Thyroid gland (tissue), 4 donors: Measurements from ENCODE around the gene MLXIPL. TPM values are rescaled to one million over a fixed set of nuclear protein-coding genes. Genes with fewer than 3 reads are reported as not detected.

ENCODE experiments used
- DNase-seq, 2 donors: peaks; one replicate each; pipeline ENCODE4 v3.0.0-alpha.2; 2019
- H3K27ac ChIP-seq, 3 donors: fragments of 200-600 bp; sonication (generic); 1 replicate in 2 of 3; 2 replicates in 1 of 3; pipeline ENCODE4 v1.5.1; 2016 to 2019; ENCODE audit warnings: mild to moderate bottlenecking in 1 of 3, moderate library complexity in 1 of 3
- H3K27me3 ChIP-seq: fragments of 200-600 bp; sonication (generic); one replicate; pipeline ENCODE4 v1.5.1; 2019
- H3K36me3 ChIP-seq, 2 donors: fragments of 200-600 bp; sonication (generic); one replicate each; pipeline ENCODE4 v1.5.1; 2016 to 2019
- H3K4me1 ChIP-seq, 2 donors: fragments of 200-600 bp; sonication (generic); one replicate each; pipeline ENCODE4 v1.5.1; 2017 to 2019
- H3K4me3 ChIP-seq, 3 donors: fragments of 200-600 bp; sonication (generic); replicated peaks in 1 of 3; 1 replicate in 2 of 3; 2 replicates in 1 of 3; pipeline ENCODE4 v1.5.1; 2016; ENCODE audit warnings: mild to moderate bottlenecking in 1 of 3
- H3K9me3 ChIP-seq: fragments of 200-600 bp; sonication (generic); one replicate; pipeline ENCODE4 v1.5.1; 2017
- CTCF ChIP-seq, 6 experiments: fragments of 200-600 bp in 3 of 6; fragments of 450-650 bp in 3 of 6; sonication (generic) in 3 of 6; IDR thresholded peaks; one replicate each; pipeline ENCODE4 v1.5.1; 2016 to 2019; ENCODE audit warnings: antibody characterized with exemption in 6 of 6, mild to moderate bottlenecking in 2 of 6, inconsistent platforms in 1 of 6, moderate library complexity in 1 of 6
- POLR2A ChIP-seq, 2 donors: fragments of 450-650 bp; IDR thresholded peaks; one replicate each; pipeline ENCODE4 v1.6.1; 2017; ENCODE audit warnings: antibody characterized with exemption in 2 of 2, mild to moderate bottlenecking in 2 of 2, moderate library complexity in 1 of 2
- WGBS, 2 donors: methylation state at CpG; one replicate each; pipeline ENCODE4 v1.1.5; 2017; 5-methylcytosine and 5-hydroxymethylcytosine counted together
- intact Hi-C: fragments of 100-400 bp; cut with DNase I; formaldehyde crosslinking; loops from one replicate; pipeline ENCODE4 v1.15.1; 2023
- total RNA-seq, 4 donors: library from RNA; depleted of rRNA; stranded (reverse); fragments of >200 nt; gene quantifications; one replicate each; pipeline ENCODE4 v1.2.3, GENCODE V29; 2016

The MLXIPL gene
- total RNA-seq, 4 donors from 2014 or later, result 3.7 to 39.5 (median 8.7) TPM

DNA sequence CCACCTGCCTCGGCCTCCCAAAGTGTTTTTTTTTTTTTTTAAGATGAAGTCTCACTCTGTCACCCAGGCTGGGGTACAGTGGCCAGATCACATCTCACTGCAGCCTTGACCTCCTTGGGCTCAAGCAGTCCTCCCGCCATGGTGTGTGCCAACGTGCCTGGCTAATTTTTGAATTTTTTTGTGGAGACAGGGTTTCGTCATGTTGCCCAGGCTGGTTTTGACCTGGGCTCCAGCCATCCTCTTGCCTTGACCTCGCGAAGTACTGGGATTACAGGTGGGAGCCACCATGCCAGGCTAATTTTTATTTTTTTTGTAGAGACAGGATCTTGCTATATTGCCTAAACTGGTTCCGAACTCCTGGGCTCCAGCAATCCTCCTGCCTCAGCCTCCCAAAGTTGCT lies 9.0 kb upstream of the MLXIPL start:
- Histone ChIP-seq H3K9me3 (no peaks in the 10 kb centered on the region), H3K4me3 (no peak overlapping the region), H3K27ac (no peak overlapping the region), H3K4me1 (no peaks in the 10 kb centered on the region), H3K36me3 (no peaks in the 10 kb centered on the region), H3K27me3 (no peaks in the 10 kb centered on the region)
- WGBS, 2 donors, result 84 to 86% methylated on average over 7 of the region's 7 CpGs
- intact Hi-C loops, result no loop called here
- no peak for TF ChIP-seq POLR2A (IDR thresholded peaks at IDR 0.05)
- no peak for DNase-seq

GRCh38 chr7:73631558-73631957 lies 7.2 kb upstream of the MLXIPL start:
- Histone ChIP-seq H3K4me3 (no peak overlapping the region), H3K27ac (no peak overlapping the region), H3K4me1 (no peaks in the 10 kb centered on the region), H3K9me3 (no peaks in the 10 kb centered on the region), H3K27me3 (no peaks in the 10 kb centered on the region), H3K36me3 (no peaks in the 10 kb centered on the region)
- TF ChIP-seq POLR2A (IDR thresholded peaks at IDR 0.05) (no peak), CTCF (IDR thresholded peaks at IDR 0.05) (no peak)
- intact Hi-C loops, result no loop called here
- no peak for DNase-seq
- 32 to 38% methylated on average over 1 of the region's 1 CpG for WGBS, 2 donors

DNA sequence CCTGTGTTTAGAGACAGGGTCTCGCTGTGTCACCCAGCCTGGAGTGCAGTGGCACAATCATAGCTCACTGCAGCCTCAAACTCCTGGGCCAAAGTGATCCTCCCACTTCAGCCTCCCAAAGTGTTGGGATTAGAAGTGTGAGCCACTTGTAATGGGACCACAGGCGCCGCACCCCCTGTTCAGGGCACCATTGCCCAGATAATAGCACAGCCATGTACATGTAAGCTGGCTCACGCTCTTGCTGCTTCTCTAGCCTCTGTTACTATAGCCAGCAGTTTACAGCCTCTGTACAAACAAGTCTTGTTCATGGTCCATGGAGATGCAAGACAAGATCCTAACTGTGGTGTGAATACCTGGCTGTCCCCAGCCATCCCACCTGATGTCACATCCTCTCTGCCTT lies 4.2 kb upstream of the MLXIPL start:
- Histone ChIP-seq H3K9me3 (no peaks in the 10 kb centered on the region), H3K36me3 (no peaks in the 10 kb centered on the region), H3K4me1 (peaks cover 11 to 12% of the 10 kb centered on the region in 2 donors), H3K27me3 (no peaks in the 10 kb centered on the region), H3K27ac (no peak overlapping the region), H3K4me3 (no peak overlapping the region)
- TF ChIP-seq POLR2A (IDR thresholded peaks at IDR 0.05) (no peak), CTCF (IDR thresholded peaks at IDR 0.05) (no peak)
- no peak for DNase-seq
- intact Hi-C loops, result no loop called here
- 80 to 88% methylated on average over 3 to 4 of the region's 4 CpGs for WGBS, 2 donors

DNA sequence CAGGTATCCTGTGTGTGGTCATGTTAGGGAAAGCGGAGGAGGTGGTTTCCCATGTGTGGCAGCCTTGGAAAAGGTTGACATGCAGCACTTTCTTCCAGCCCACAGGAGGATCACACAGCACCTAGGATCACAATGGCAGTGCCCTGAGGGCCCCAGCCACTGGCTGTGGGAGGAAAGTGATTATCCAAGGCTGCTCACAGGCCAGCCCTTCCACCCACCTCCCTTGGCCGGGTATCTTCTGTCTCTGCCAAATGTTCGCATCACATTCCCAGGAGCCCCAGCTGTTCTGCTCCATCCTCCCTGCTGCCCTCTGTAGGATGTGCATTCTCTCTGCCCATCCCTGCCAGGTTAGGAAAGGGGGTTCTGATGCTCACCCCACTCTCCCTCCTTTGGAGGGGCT lies 2.5 kb upstream of the MLXIPL start:
- Histone ChIP-seq H3K36me3 (no peaks in the 10 kb centered on the region), H3K27me3 (no peaks in the 10 kb centered on the region), H3K4me3 (no peak overlapping the region), H3K9me3 (no peaks in the 10 kb centered on the region), H3K27ac (no peak overlapping the region), H3K4me1 (peaks cover 15 to 22% of the 10 kb centered on the region in 2 donors)
- TF ChIP-seq CTCF (IDR thresholded peaks at IDR 0.05) (no peak), POLR2A (IDR thresholded peaks at IDR 0.05) (no peak)
- intact Hi-C loops, result no loop called here
- no peak for DNase-seq
- 36 to 52% methylated on average over 3 of the region's 3 CpGs for WGBS, 2 donors

- H3K36me3 ChIP-seq, result no peaks in the 10 kb centered on the region
- no peak overlapping the region for H3K4me3 ChIP-seq
- no peaks in the 10 kb centered on the region for H3K27me3 ChIP-seq
- no peaks in the 10 kb centered on the region for H3K9me3 ChIP-seq
- no peak overlapping the region for H3K27ac ChIP-seq
- DNase-seq, result no peak
- H3K4me1 ChIP-seq, result peaks cover 15 to 22% of the 10 kb centered on the region in 2 donors
- 91 to 95% methylated on average over 10 to 11 of the region's 11 CpGs for WGBS, 2 donors
- intact Hi-C loops, result no loop called here
- TF ChIP-seq POLR2A (IDR thresholded peaks at IDR 0.05), result no peak
- TF ChIP-seq CTCF (IDR thresholded peaks at IDR 0.05), result no peak
These were observed 954 bp upstream of the MLXIPL start for GRCh38 chr7:73625276-73625675.

GRCh38 chr7:73624669-73625001 lies 313 bp upstream of the MLXIPL start:
- peaks cover 15 to 22% of the 10 kb centered on the region in 2 donors for H3K4me1 ChIP-seq
- H3K4me3 ChIP-seq, result peak overlapping the region in 1 of 3 donors; percentile 48
- 38 to 45% methylated on average over 9 of the region's 9 CpGs for WGBS, 2 donors
- TF ChIP-seq POLR2A (IDR thresholded peaks at IDR 0.05), result no peak
- TF ChIP-seq CTCF (IDR thresholded peaks at IDR 0.05), result no peak
- intact Hi-C loops, result no loop called here
- H3K36me3 ChIP-seq, result no peaks in the 10 kb centered on the region
- no peak for DNase-seq
- no peaks in the 10 kb centered on the region for H3K9me3 ChIP-seq
- H3K27me3 ChIP-seq, result no peaks in the 10 kb centered on the region
- H3K27ac ChIP-seq, result no peak overlapping the region
